HFFc6 (cell line): ENCODE measurements around the gene SF3B1. TPM values are rescaled to one million over a fixed set of nuclear protein-coding genes. Genes with fewer than 3 reads are reported as not detected.

Source experiments
- DNase-seq: peaks from one replicate; pipeline ENCODE4 v3.0.0-alpha.2; 2018
- H3K27ac Mint-ChIP-seq: 2 replicates; pipeline ENCODE4 v1.8.0; 2020; ENCODE audit warnings: mild to moderate bottlenecking, mixed read lengths
- H3K27me3 Mint-ChIP-seq: 2 replicates; pipeline ENCODE4 v1.8.0; 2021; ENCODE audit warnings: mild to moderate bottlenecking, moderate library complexity, mixed read lengths; ENCODE audit not compliant: insufficient read depth
- H3K36me3 Mint-ChIP-seq: 2 replicates; pipeline ENCODE4 v1.8.0; 2021; ENCODE audit warnings: low read depth, mixed read lengths
- H3K4me1 Mint-ChIP-seq: 2 replicates; pipeline ENCODE4 v1.8.0; 2020; ENCODE audit warnings: low read depth, mixed read lengths
- H3K4me3 Mint-ChIP-seq: 2 replicates; pipeline ENCODE4 v1.8.0; 2020; ENCODE audit warnings: mild to moderate bottlenecking, moderate library complexity, mixed read lengths
- H3K9me3 Mint-ChIP-seq: 2 replicates; pipeline ENCODE4 v1.8.0; 2020; ENCODE audit warnings: mild to moderate bottlenecking, mixed read lengths
- CTCF ChIP-seq: fragments of 200-600 bp; sonication (generic); IDR thresholded peaks from 2 replicates; pipeline ENCODE4 v1.5.0; 2021; ENCODE audit warnings: antibody characterized with exemption, mild to moderate bottlenecking
- total RNA-seq, 6 experiments: library from RNA; stranded (reverse); fragmentation: NEBNext Ultra II Directional; extraction: Animal tissue kit (Norgen Biotek cat#: 25700); gene quantifications; 2 replicates in 1 of 6; 3 replicates in 5 of 6; pipeline ENCODE4 v1.2.3, GENCODE V29; 2021

SF3B1 gene
- total RNA-seq, 6 experiments from 2014 or later: 158 to 189 (median 175) TPM

GRCh38 chr2:197464175-197464574, 29.3 kb upstream of the SF3B1 start:
- no peak for DNase-seq
- Mint-ChIP-seq H3K4me3 (no peak overlapping the region), H3K27me3 (peaks cover 2% of the 10 kb centered on the region), H3K27ac (no peak overlapping the region), H3K4me1 (peaks cover 25% of the 10 kb centered on the region), H3K36me3 (peaks cover 30% of the 10 kb centered on the region), H3K9me3 (no peaks in the 10 kb centered on the region)
- no peak for TF ChIP-seq CTCF

GRCh38 chr2:197461057-197461456, 26.2 kb upstream of the SF3B1 start:
- Mint-ChIP-seq H3K4me1 (peaks cover 38% of the 10 kb centered on the region), H3K9me3 (no peaks in the 10 kb centered on the region), H3K4me3 (no peak overlapping the region), H3K27ac (no peak overlapping the region), H3K36me3 (peaks cover 18% of the 10 kb centered on the region), H3K27me3 (peaks cover 2% of the 10 kb centered on the region)
- DNase-seq: no peak
- TF ChIP-seq CTCF: no peak

- Mint-ChIP-seq H3K4me1 (peaks cover 41% of the 10 kb centered on the region), H3K27ac (no peak overlapping the region), H3K27me3 (peaks cover 2% of the 10 kb centered on the region), H3K4me3 (no peak overlapping the region), H3K9me3 (no peaks in the 10 kb centered on the region), H3K36me3 (peaks cover 18% of the 10 kb centered on the region)
- TF ChIP-seq CTCF: no peak
- no peak for DNase-seq
These were observed 25.8 kb upstream of the SF3B1 start for GRCh38 chr2:197460649-197461048.

GRCh38 chr2:197455428-197455827, 20.6 kb upstream of the SF3B1 start:
- DNase-seq: no peak
- Mint-ChIP-seq H3K27ac (no peak overlapping the region), H3K27me3 (peaks cover 4% of the 10 kb centered on the region), H3K36me3 (peaks cover 25% of the 10 kb centered on the region), H3K9me3 (no peaks in the 10 kb centered on the region), H3K4me3 (peak overlapping the region; percentile 96), H3K4me1 (peaks cover 47% of the 10 kb centered on the region)
- TF ChIP-seq CTCF: no peak

GRCh38 chr2:197454923-197455322, 20.1 kb upstream of the SF3B1 start:
- Mint-ChIP-seq H3K27ac (peak overlapping the region; percentile 100), H3K4me1 (peaks cover 46% of the 10 kb centered on the region), H3K4me3 (peak overlapping the region; percentile 96), H3K36me3 (peaks cover 23% of the 10 kb centered on the region; the same call in 1 of the 2 replicates), H3K27me3 (peaks cover 4% of the 10 kb centered on the region), H3K9me3 (no peaks in the 10 kb centered on the region)
- TF ChIP-seq CTCF: no peak
- DNase-seq: no peak

- peaks cover 4% of the 10 kb centered on the region for H3K27me3 Mint-ChIP-seq
- peaks cover 20% of the 10 kb centered on the region; the same call in 1 of the 2 replicates for H3K36me3 Mint-ChIP-seq
- TF ChIP-seq CTCF: no peak
- no peaks in the 10 kb centered on the region for H3K9me3 Mint-ChIP-seq
- peak overlapping the region; percentile 96 for H3K4me3 Mint-ChIP-seq
- H3K27ac Mint-ChIP-seq: peak overlapping the region; percentile 100
- DNase-seq: peak; percentile 91
- H3K4me1 Mint-ChIP-seq: peaks cover 37% of the 10 kb centered on the region
These were observed 19.1 kb upstream of the SF3B1 start for GRCh38 chr2:197453914-197454398.
